ENCODE data around the gene GABRG3. TPM values are rescaled to one million over a fixed set of nuclear protein-coding genes. Genes with fewer than 3 reads are reported as not detected.

Gene GABRG3
- total and polyA plus RNA-seq, 2 experiments from 2014 or later: 0.15 to 0.43 TPM

DNA sequence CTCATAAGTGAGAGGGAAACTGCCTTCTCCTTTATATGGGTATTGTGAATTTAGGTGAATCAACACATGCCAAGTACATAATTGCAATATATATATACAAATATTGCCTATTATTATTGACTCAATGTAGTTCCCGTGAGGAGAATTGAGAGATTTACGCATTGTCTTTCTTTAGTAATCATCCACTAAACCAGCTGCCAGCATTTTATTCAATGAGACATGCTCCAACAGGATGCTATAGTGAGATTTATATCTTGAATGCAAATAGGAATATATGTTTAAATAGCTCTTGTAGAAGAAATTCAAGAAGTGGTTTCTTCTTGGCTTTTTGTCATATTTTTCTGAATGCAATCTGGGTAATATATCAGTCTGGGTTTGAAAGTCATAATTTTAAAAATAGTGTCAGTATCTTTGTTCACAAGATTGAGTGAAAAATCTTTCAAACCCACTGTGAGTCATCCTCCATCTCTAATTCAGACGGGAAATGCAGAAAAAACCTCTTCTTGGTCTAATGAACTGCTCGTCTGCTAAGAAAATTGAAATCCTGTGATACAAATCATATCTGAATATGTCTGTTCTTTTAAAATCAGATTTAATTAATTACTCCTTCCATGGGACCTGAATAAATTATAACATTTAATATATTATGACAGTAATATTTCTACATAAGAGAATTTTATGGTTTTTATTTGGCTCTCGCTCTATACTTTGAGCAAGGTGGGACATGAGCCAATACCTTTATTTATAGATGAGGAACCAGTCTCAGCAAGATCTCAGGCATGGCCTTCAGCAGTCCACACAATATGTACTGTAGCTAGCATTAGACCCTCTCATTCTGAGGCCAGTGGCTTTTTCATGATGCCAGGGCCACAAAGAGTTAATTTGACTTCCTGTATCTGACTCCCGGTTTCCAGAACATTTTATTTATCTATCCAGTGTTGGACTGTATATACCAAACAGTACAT lies 516.0 kb downstream of the GABRG3 start:
- no peaks in the 10 kb centered on the region for H3K9me3 ChIP-seq (ENCODE audit: low read depth)
- 67% methylated on average over 6 of the region's 6 CpGs for WGBS (ENCODE audit: low lambda C conversion rate, missing lambda C conversion rate)
- no peaks in the 10 kb centered on the region for H3K79me2 ChIP-seq
- H2AFZ ChIP-seq: no peak overlapping the region
- H3K4me3 ChIP-seq: no peak overlapping the region
- H4K20me1 ChIP-seq (ENCODE audit: insufficient read depth, poor library complexity, severe bottlenecking): no peaks in the 10 kb centered on the region
- no peak for DNase-seq (ENCODE audit: low spot score)
- no peak overlapping the region for H3K27ac ChIP-seq
- H3K4me2 ChIP-seq: no peak overlapping the region
- TF ChIP-seq EZH2 (IDR thresholded peaks at IDR 0.05; ENCODE audit: borderline replicate concordance): no peak
- TF ChIP-seq EZH2phosphoT487 (IDR thresholded peaks at IDR 0.05; ENCODE audit: low read depth, severe bottlenecking, unreplicated experiment): no peak
- TF ChIP-seq, protein P1, sequence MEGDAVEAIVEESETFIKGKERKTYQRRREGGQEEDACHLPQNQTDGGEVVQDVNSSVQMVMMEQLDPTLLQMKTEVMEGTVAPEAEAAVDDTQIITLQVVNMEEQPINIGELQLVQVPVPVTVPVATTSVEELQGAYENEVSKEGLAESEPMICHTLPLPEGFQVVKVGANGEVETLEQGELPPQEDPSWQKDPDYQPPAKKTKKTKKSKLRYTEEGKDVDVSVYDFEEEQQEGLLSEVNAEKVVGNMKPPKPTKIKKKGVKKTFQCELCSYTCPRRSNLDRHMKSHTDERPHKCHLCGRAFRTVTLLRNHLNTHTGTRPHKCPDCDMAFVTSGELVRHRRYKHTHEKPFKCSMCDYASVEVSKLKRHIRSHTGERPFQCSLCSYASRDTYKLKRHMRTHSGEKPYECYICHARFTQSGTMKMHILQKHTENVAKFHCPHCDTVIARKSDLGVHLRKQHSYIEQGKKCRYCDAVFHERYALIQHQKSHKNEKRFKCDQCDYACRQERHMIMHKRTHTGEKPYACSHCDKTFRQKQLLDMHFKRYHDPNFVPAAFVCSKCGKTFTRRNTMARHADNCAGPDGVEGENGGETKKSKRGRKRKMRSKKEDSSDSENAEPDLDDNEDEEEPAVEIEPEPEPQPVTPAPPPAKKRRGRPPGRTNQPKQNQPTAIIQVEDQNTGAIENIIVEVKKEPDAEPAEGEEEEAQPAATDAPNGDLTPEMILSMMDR (IDR thresholded peaks at IDR 0.05; ENCODE audit: poor library complexity): no peak
- no peaks in the 10 kb centered on the region for H3K4me1 ChIP-seq (ENCODE audit: insufficient read depth)
- H3K36me3 ChIP-seq (replicated peaks; ENCODE audit: insufficient read depth, low read depth): no peaks in the 10 kb centered on the region
- no peaks in the 10 kb centered on the region for H3K9me2 ChIP-seq (replicated peaks; ENCODE audit: insufficient read depth)
- H3K27me3 ChIP-seq: no peaks in the 10 kb centered on the region

DNA sequence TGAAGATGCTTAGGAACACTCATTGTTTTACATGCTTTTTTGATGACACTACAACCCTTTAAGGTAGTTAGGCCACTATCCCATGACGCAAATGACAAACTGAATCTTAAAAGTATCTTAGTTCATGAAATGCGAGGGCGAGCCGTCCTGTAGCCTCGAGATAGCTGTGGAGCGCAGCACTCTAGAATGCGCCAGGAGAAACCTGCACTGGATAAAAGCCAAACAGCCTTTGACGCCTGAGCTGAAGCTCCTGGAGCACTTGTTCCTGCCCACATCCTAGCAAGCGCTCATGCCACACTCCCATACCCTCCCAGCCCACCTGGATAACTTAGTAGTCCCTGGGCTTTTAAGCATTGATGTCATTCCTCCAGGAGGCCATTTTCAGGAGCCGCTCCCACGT lies 516.9 kb downstream of the GABRG3 start:
- TF ChIP-seq EZH2phosphoT487 (IDR thresholded peaks at IDR 0.05; ENCODE audit: low read depth, severe bottlenecking, unreplicated experiment) (no peak), EZH2 (IDR thresholded peaks at IDR 0.05; ENCODE audit: borderline replicate concordance) (no peak)
- TF ChIP-seq, protein P1 (IDR thresholded peaks at IDR 0.05; ENCODE audit: poor library complexity): no peak
- Histone ChIP-seq H3K9me2 (replicated peaks; ENCODE audit: insufficient read depth) (no peaks in the 10 kb centered on the region), H3K9me3 (ENCODE audit: low read depth) (no peaks in the 10 kb centered on the region), H3K27me3 (no peaks in the 10 kb centered on the region), H3K79me2 (no peaks in the 10 kb centered on the region), H3K36me3 (replicated peaks; ENCODE audit: insufficient read depth, low read depth) (no peaks in the 10 kb centered on the region), H2AFZ (no peak overlapping the region), H3K4me3 (no peak overlapping the region), H4K20me1 (ENCODE audit: insufficient read depth, poor library complexity, severe bottlenecking) (no peaks in the 10 kb centered on the region), H3K4me2 (no peak overlapping the region), H3K27ac (no peak overlapping the region), H3K4me1 (ENCODE audit: insufficient read depth) (no peaks in the 10 kb centered on the region)
- DNase-seq (ENCODE audit: low spot score): no peak
- WGBS (ENCODE audit: low lambda C conversion rate, missing lambda C conversion rate): 95% methylated on average over 11 of the region's 11 CpGs

DNA sequence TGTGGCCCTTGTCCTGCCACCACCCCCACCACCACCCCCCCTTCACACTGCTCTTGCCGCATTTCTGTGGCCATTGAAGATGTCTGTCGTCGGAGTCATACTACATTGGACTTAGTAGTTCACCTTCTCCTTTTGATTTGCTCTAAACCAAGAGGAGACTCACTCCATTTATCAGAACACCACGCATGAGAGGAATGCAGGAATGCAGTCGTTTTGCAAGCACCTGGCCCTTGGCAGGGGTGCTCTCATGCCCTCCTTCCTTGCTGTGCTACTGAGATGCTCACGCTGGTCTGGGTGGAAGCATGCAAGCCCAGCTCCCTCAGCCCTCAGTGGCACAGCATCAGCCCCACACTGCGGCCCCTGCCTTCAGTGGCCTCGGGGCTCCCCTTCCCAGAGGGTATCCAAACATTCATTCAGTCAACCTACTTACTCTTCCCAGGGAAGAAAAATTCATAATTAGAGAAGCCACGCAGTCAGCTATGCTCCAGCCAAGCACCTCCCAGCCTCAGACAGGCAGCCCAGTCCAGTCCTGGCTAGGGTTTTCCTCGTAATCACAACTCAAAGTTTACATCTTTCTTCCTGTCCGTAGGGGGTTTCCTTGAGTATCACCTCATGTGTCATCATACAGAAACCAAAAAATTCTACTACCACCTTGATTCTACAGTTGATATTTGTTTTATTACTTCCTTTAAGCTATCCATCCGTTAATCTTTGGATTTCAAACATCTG lies 520.0 kb downstream of the GABRG3 start:
- 75% methylated on average over 12 of the region's 12 CpGs for WGBS (ENCODE audit: low lambda C conversion rate, missing lambda C conversion rate)

More for the DNA sequence above, 520.0 kb downstream of the GABRG3 start:
- no peak for DNase-seq (ENCODE audit: low spot score)
- H3K36me3 ChIP-seq (replicated peaks; ENCODE audit: insufficient read depth, low read depth): no peaks in the 10 kb centered on the region
- no peak overlapping the region for H3K4me3 ChIP-seq
- no peak for TF ChIP-seq EZH2 (IDR thresholded peaks at IDR 0.05; ENCODE audit: borderline replicate concordance)
- no peaks in the 10 kb centered on the region for H3K9me3 ChIP-seq (ENCODE audit: low read depth)
- H3K79me2 ChIP-seq: no peaks in the 10 kb centered on the region
- H3K27ac ChIP-seq: no peak overlapping the region
- H3K9me2 ChIP-seq (replicated peaks; ENCODE audit: insufficient read depth): no peaks in the 10 kb centered on the region
- H3K4me1 ChIP-seq (ENCODE audit: insufficient read depth): no peaks in the 10 kb centered on the region
- no peak overlapping the region for H3K4me2 ChIP-seq
- H4K20me1 ChIP-seq (ENCODE audit: insufficient read depth, poor library complexity, severe bottlenecking): no peaks in the 10 kb centered on the region
- H2AFZ ChIP-seq: no peak overlapping the region
- no peaks in the 10 kb centered on the region for H3K27me3 ChIP-seq
